Natural killer cell (primary cell): Measurements from ENCODE around the gene RAB8B. TPM values are rescaled to one million over a fixed set of nuclear protein-coding genes. Genes with fewer than 3 reads are reported as not detected.
A peak's percentile ranks its signal among the peaks of the same experiment; 100 is the strongest.

Source experiments
- ATAC-seq, 3 donors: fragments of 150-1000 bp in 2 of 3; fragments of 200-7000 bp in 1 of 3; cut with Tn5 transposase; 1 replicate in 1 of 3; 2 replicates in 2 of 3; pipeline ENCODE4 v1.10.0; 2021; ENCODE audit warnings: mild to moderate bottlenecking in 2 of 3, moderate library complexity in 2 of 3
- DNase-seq, 2 donors: peaks; one replicate each; pipeline versions ENCODE4 v3.0.0 to v3.0.0-alpha.2; 2013 to 2021; ENCODE audit warnings: mixed read lengths in 1 of 2
- H3K27ac ChIP-seq: one replicate; pipeline ENCODE4 v1.5.1; 2013; ENCODE audit warnings: mild to moderate bottlenecking, low read length
- H3K27me3 ChIP-seq: one replicate; pipeline ENCODE4 v1.6.1; 2013; ENCODE audit warnings: low read length; ENCODE audit not compliant: control insufficient read depth, insufficient read depth
- H3K36me3 ChIP-seq: one replicate; pipeline ENCODE4 v1.6.1; 2013; ENCODE audit warnings: low read length; ENCODE audit not compliant: control insufficient read depth, insufficient read depth
- H3K4me1 ChIP-seq: one replicate; pipeline ENCODE4 v1.6.1; 2013; ENCODE audit warnings: low read length; ENCODE audit not compliant: control insufficient read depth, insufficient read depth
- H3K4me3 ChIP-seq: one replicate; pipeline ENCODE4 v1.5.1; 2013; ENCODE audit warnings: low read length
- H3K9me3 ChIP-seq: one replicate; pipeline ENCODE4 v1.6.1; 2013; ENCODE audit warnings: low read length; ENCODE audit not compliant: control insufficient read depth, insufficient read depth
- H3K27ac Mint-ChIP-seq, 2 donors: one replicate each; pipeline ENCODE4 v1.8.0; 2022; ENCODE audit warnings: mild to moderate bottlenecking in 2 of 2, mixed read lengths in 2 of 2, moderate library complexity in 1 of 2
- H3K27me3 Mint-ChIP-seq, 2 donors: one replicate each; pipeline ENCODE4 v1.8.0; 2022; ENCODE audit warnings: low read depth in 2 of 2, mixed read lengths in 2 of 2
- H3K36me3 Mint-ChIP-seq: one replicate; pipeline ENCODE4 v1.8.0; 2022; ENCODE audit warnings: mixed read lengths
- H3K4me1 Mint-ChIP-seq, 2 donors: one replicate each; pipeline ENCODE4 v1.8.0; 2022; ENCODE audit warnings: mixed read lengths in 2 of 2
- H3K4me3 Mint-ChIP-seq: one replicate; pipeline ENCODE4 v1.8.0; 2022; ENCODE audit warnings: mild to moderate bottlenecking, moderate library complexity, mixed read lengths
- H3K9me3 Mint-ChIP-seq, 2 donors: one replicate each; pipeline ENCODE4 v1.8.0; 2022; ENCODE audit warnings: mixed read lengths in 2 of 2
- WGBS: methylation state at CpG from one replicate; pipeline ENCODE4 v1.1.7; 2013; ENCODE audit warnings: missing lambda C conversion rate; ENCODE audit not compliant: insufficient coverage; 5-methylcytosine and 5-hydroxymethylcytosine counted together
- intact Hi-C: fragments of 100-400 bp; cut with micrococcal nuclease; formaldehyde crosslinking; loops from one replicate; pipeline ENCODE4 v1.14.2; 2022
- total RNA-seq, 4 donors: library from RNA; stranded (reverse); fragments of 120-200 nt in 1 of 4; gene quantifications; one replicate each; pipeline versions ENCODE4 v1.2.3 to v1.2.4, GENCODE V29; 2013 to 2022
- TF ChIP-seq, protein P1 (sequence below): fragments of 200-600 bp; IDR thresholded peaks from one replicate; pipeline ENCODE4 v1.8.0; 2022; ENCODE audit warnings: antibody characterized with exemption

Gene RAB8B
- total RNA-seq, 3 donors from 2014 or later (not counting 1 experiment from before 2014, with no cell fraction given) = 128 to 155 (median 137) TPM

DNA sequence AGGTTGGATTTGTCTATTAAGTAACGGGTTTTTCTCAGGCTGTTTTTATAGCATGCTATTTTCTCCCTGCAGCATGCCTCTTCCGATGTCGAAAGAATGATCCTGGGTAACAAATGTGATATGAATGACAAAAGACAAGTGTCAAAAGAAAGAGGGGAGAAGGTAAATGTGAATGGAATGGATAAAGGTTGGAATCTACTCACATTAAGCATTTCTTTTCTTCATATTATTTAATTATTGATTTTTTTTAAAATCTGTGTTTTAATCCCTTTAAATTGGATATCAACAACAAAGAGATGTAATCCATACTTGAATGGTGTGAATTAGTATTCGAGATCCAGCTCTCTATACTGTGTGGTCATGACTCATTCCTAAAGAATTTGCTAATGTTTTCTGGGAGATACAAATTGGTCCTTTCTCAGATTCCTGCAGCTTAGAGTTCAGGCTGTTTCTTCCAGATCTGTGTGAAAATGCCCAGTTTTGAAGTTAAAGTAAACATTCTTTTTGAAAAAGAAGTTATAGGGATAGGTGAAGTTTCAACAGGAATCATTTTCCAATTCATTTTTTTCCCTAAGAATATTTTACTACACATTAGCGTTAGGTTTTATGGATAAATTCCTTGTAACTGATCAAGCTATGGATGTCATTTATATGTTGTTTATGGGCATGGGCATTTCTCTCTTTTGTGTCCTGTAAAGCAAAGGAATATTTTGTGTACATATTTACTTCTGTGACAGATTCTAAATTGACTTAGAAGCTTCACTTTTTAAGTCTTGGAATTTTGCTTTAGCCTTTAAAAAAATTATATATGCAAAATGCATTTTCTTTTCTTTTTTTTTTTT is 67.2 kb downstream of the RAB8B start:
- peaks cover 31 to 36% of the 10 kb centered on the region in 2 donors for H3K4me1 Mint-ChIP-seq
- Histone ChIP-seq H3K27ac (no peak overlapping the region), H3K36me3 (peaks cover 67% of the 10 kb centered on the region), H3K4me1 (no peaks in the 10 kb centered on the region), H3K9me3 (no peaks in the 10 kb centered on the region), H3K27me3 (no peaks in the 10 kb centered on the region), H3K4me3 (no peak overlapping the region)
- WGBS = 99% methylated on average over 4 of the region's 5 CpGs
- H3K9me3 Mint-ChIP-seq = no peaks in the 10 kb centered on the region
- intact Hi-C loops = no loop called here
- H3K27ac Mint-ChIP-seq = peak overlapping the region; percentile 6 to 72
- DNase-seq (no peak), ATAC-seq (no peak)
- H3K27me3 Mint-ChIP-seq = no peaks in the 10 kb centered on the region
- no peak overlapping the region for H3K4me3 Mint-ChIP-seq
- TF ChIP-seq, protein P1, sequence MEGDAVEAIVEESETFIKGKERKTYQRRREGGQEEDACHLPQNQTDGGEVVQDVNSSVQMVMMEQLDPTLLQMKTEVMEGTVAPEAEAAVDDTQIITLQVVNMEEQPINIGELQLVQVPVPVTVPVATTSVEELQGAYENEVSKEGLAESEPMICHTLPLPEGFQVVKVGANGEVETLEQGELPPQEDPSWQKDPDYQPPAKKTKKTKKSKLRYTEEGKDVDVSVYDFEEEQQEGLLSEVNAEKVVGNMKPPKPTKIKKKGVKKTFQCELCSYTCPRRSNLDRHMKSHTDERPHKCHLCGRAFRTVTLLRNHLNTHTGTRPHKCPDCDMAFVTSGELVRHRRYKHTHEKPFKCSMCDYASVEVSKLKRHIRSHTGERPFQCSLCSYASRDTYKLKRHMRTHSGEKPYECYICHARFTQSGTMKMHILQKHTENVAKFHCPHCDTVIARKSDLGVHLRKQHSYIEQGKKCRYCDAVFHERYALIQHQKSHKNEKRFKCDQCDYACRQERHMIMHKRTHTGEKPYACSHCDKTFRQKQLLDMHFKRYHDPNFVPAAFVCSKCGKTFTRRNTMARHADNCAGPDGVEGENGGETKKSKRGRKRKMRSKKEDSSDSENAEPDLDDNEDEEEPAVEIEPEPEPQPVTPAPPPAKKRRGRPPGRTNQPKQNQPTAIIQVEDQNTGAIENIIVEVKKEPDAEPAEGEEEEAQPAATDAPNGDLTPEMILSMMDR = no peak
- H3K36me3 Mint-ChIP-seq = peaks cover 22% of the 10 kb centered on the region

DNA sequence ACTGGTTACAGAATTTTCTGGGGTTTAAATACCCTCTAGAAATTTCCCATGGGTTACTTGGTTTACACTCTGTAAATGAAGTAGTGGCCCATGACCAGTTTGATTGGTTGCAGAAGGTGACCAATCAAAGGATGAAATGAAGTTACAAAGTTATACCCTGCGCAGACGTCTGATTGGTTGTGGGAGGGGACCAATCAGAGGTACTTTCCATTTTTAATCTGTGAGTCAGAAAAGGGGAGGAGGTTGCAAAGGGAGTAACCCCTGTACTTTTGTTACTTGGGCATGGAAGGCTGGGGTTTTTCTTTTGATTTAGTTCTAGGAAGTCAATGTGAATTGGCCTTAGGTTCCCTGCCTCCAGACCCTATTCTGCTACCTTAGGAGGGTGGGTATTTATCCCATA is 69.3 kb downstream of the RAB8B start:
- H3K27me3 Mint-ChIP-seq = no peaks in the 10 kb centered on the region
- peak overlapping the region in 1 of 2 donors; percentile 77 for H3K27ac Mint-ChIP-seq
- peaks cover 71% of the 10 kb centered on the region for H3K36me3 ChIP-seq
- no peak overlapping the region for H3K4me3 Mint-ChIP-seq
- no peaks in the 10 kb centered on the region for H3K27me3 ChIP-seq
- H3K4me3 ChIP-seq = no peak overlapping the region
- H3K4me1 ChIP-seq = no peaks in the 10 kb centered on the region
- DNase-seq (no peak), ATAC-seq (peak in 2 of 3 donors; percentile 24 to 37)
- peaks cover 21% of the 10 kb centered on the region in 2 donors for H3K4me1 Mint-ChIP-seq
- intact Hi-C loops = no loop called here
- peaks cover 34% of the 10 kb centered on the region for H3K36me3 Mint-ChIP-seq
- no peaks in the 10 kb centered on the region for H3K9me3 ChIP-seq
- no peak overlapping the region for H3K27ac ChIP-seq
- TF ChIP-seq, protein P1 = no peak
- 86% methylated on average over 2 of the region's 2 CpGs for WGBS
- no peaks in the 10 kb centered on the region for H3K9me3 Mint-ChIP-seq

DNA sequence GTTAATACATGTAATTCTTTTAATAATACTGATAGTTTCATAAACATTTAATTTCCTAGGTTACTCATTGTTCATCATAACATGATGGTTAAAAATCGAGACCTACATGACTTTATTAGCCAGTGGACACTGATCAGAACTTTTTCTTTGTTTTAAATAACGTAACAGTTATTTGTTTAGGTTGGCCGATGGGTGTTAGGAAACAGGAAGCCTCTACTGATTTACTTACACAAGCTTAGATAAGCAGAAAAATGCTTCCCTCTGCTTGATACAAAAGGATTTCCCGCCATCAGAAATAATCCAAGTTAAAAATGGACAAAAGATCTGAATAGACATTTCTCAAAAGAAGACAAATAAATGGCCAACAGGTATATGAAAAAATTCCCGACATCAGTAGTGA is 71.4 kb downstream of the RAB8B start:
- TF ChIP-seq, protein P1 = no peak
- ATAC-seq = no peak
- Histone ChIP-seq H3K36me3 (peaks cover 79% of the 10 kb centered on the region), H3K27me3 (no peaks in the 10 kb centered on the region), H3K9me3 (no peaks in the 10 kb centered on the region), H3K4me1 (no peaks in the 10 kb centered on the region), H3K4me3 (no peak overlapping the region), H3K27ac (no peak overlapping the region)
- intact Hi-C loops = no loop called here
- peaks cover 16 to 17% of the 10 kb centered on the region in 2 donors for H3K4me1 Mint-ChIP-seq
- H3K9me3 Mint-ChIP-seq = no peaks in the 10 kb centered on the region
- WGBS = 97% methylated on average over 4 of the region's 5 CpGs
- H3K27ac Mint-ChIP-seq = peak overlapping the region in 1 of 2 donors; percentile 49
- H3K4me3 Mint-ChIP-seq = no peak overlapping the region
- H3K27me3 Mint-ChIP-seq = no peaks in the 10 kb centered on the region
- peaks cover 46% of the 10 kb centered on the region for H3K36me3 Mint-ChIP-seq
- no peak for DNase-seq
